ENCODE measurements around the gene CASP6.

DNA sequence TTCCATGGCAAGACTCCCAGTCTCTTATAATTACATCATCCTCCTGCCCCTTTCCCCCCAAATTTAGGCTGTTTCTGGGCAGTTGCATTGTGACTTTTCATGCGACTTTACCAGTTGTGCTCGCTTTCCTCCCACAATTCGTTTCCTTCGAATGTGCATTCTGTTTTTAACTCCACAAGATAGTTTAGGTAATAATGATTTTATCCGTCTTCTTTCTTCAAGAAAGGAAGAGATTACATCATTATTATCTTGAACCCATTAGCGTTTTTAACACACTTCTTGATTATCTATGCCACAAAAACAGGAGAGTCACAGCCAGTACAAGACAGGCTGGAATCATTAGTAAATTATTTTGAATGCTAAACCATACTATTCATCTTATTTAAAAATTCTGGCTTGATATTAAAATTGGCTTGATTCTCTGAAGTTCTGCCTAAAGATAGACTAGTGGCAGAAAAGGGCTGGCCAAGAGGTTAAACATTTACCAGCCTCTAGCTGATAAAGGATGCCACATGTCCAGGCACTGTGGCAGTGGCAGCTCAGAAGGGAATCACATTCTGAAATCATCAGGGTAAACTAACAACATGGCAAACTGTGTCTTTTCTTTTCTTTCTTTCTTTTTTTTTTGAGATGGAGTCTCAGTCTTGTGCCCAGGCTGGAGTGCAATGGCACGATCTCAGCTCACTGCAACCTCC, 46.3 kb upstream of the CASP6 start:
- TF ChIP-seq, protein P1, sequence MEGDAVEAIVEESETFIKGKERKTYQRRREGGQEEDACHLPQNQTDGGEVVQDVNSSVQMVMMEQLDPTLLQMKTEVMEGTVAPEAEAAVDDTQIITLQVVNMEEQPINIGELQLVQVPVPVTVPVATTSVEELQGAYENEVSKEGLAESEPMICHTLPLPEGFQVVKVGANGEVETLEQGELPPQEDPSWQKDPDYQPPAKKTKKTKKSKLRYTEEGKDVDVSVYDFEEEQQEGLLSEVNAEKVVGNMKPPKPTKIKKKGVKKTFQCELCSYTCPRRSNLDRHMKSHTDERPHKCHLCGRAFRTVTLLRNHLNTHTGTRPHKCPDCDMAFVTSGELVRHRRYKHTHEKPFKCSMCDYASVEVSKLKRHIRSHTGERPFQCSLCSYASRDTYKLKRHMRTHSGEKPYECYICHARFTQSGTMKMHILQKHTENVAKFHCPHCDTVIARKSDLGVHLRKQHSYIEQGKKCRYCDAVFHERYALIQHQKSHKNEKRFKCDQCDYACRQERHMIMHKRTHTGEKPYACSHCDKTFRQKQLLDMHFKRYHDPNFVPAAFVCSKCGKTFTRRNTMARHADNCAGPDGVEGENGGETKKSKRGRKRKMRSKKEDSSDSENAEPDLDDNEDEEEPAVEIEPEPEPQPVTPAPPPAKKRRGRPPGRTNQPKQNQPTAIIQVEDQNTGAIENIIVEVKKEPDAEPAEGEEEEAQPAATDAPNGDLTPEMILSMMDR (IDR thresholded peaks at IDR 0.05; ENCODE audit: insufficient read depth, low read length, poor library complexity, severe bottlenecking): no peak
- TF ChIP-seq EZH2phosphoT487 (conservative IDR thresholded peaks at IDR 0.05; ENCODE audit: low read length): no peak
